K562 (cell line): ENCODE data around the gene RNF20.

Source experiments
- FIP1L1 ChIP-seq: fragments of 200-400 bp; formaldehyde crosslinking; IDR thresholded peaks from 2 replicates; pipeline ENCODE4 v1.6.1; 2018; ENCODE audit warnings: mild to moderate bottlenecking, low read depth, low read length; ENCODE audit not compliant: poor library complexity, severe bottlenecking
- FOXP1 ChIP-seq: sonication (generic); formaldehyde crosslinking; IDR thresholded peaks from 2 replicates; pipeline ENCODE4 v1.8.0; 2022; ENCODE audit warnings: mild to moderate bottlenecking, missing genetic modification reagents
- HCFC1 ChIP-seq: IDR thresholded peaks from 2 replicates; pipeline ENCODE4 v1.6.1; 2012; ENCODE audit warnings: low read depth, low read length, improper control_type of control experiment
- HDAC1 ChIP-seq, 2 experiments: fragments of 450-650 bp; IDR thresholded peaks; 2 replicates each; pipeline ENCODE4 v1.6.1; 2016 to 2017; ENCODE audit warnings: inconsistent platforms in 1 of 2, mild to moderate bottlenecking in 1 of 2, moderate library complexity in 1 of 2
- HMGXB4 ChIP-seq: sonication (generic); formaldehyde crosslinking; IDR thresholded peaks from 2 replicates; pipeline ENCODE4 v1.8.1; 2023; ENCODE audit warnings: mild to moderate bottlenecking, missing genetic modification reagents
- MAX ChIP-seq: sonication (generic); formaldehyde crosslinking; IDR thresholded peaks from 2 replicates; pipeline ENCODE4 v1.9.0; 2022; ENCODE audit warnings: mild to moderate bottlenecking, missing genetic modification reagents
- RAD21 ChIP-seq, 2 experiments: fragments of 250-450 bp in 1 of 2; fragments of 450-650 bp in 1 of 2; sonication (Bioruptor Pico) in 1 of 2; formaldehyde crosslinking in 1 of 2; IDR thresholded peaks in 1 of 2; conservative IDR thresholded peaks in 1 of 2; 2 replicates each; pipeline versions ENCODE4 v1.4.0 to v1.8.0; 2020 to 2022; ENCODE audit warnings: mild to moderate bottlenecking in 2 of 2, moderate library complexity in 1 of 2
- TCF15 ChIP-seq: fragments of 250-450 bp; sonication (Bioruptor Pico); IDR thresholded peaks from 2 replicates; pipeline ENCODE4 v1.8.0; 2022; ENCODE audit warnings: moderate library complexity, mild to moderate bottlenecking, inconsistent platforms
- TEAD4 ChIP-seq, 2 experiments: sonication (generic) in 1 of 2; formaldehyde crosslinking in 1 of 2; IDR thresholded peaks; 2 replicates each; pipeline versions ENCODE4 v1.6.1 to v1.8.0; 2012 to 2022; ENCODE audit warnings: borderline replicate concordance in 1 of 2, inconsistent platforms in 1 of 2, low read length in 1 of 2, mild to moderate bottlenecking in 1 of 2, missing genetic modification reagents in 1 of 2
- TF ChIP-seq, protein P1 (sequence below): sonication (generic); formaldehyde crosslinking; IDR thresholded peaks from 2 replicates; pipeline ENCODE4 v1.8.1; 2023; ENCODE audit warnings: mild to moderate bottlenecking, missing genetic modification reagents
- TF ChIP-seq, protein P2 (sequence below), 2 experiments: fragments of 450-650 bp; formaldehyde crosslinking in 1 of 2; IDR thresholded peaks; 2 replicates each; pipeline versions ENCODE4 v1.4.0 to v1.6.1; 2014 to 2020; ENCODE audit warnings: mild to moderate bottlenecking in 2 of 2, borderline replicate concordance in 1 of 2, low read depth in 1 of 2

GRCh38 chr9:101571114-101571513, 37.5 kb downstream of the RNF20 start:
- TF ChIP-seq MAX (no peak), RAD21 (CRISPR knock-in tag; conservative IDR thresholded peaks at IDR 0.05 in 1 of 2, IDR thresholded peaks at IDR 0.05 in 1 of 2) (no peak), TCF15 (CRISPR knock-in tag) (no peak), TEAD4 (IDR thresholded peaks at IDR 0.05; ENCODE audit: low read length) (0 out of 2 replicates have a peak, but pooled peaks have one; percentile 26), TEAD4 (CRISPR knock-in tag; IDR thresholded peaks at IDR 0.05; ENCODE audit: borderline replicate concordance) (no peak), FIP1L1 (no peak), HCFC1 (no peak), HDAC1 (IDR thresholded peaks at IDR 0.05) (no peak), HMGXB4 (CRISPR knock-in tag) (no peak), FOXP1 (CRISPR knock-in tag) (no peak)
- TF ChIP-seq, protein P1, sequence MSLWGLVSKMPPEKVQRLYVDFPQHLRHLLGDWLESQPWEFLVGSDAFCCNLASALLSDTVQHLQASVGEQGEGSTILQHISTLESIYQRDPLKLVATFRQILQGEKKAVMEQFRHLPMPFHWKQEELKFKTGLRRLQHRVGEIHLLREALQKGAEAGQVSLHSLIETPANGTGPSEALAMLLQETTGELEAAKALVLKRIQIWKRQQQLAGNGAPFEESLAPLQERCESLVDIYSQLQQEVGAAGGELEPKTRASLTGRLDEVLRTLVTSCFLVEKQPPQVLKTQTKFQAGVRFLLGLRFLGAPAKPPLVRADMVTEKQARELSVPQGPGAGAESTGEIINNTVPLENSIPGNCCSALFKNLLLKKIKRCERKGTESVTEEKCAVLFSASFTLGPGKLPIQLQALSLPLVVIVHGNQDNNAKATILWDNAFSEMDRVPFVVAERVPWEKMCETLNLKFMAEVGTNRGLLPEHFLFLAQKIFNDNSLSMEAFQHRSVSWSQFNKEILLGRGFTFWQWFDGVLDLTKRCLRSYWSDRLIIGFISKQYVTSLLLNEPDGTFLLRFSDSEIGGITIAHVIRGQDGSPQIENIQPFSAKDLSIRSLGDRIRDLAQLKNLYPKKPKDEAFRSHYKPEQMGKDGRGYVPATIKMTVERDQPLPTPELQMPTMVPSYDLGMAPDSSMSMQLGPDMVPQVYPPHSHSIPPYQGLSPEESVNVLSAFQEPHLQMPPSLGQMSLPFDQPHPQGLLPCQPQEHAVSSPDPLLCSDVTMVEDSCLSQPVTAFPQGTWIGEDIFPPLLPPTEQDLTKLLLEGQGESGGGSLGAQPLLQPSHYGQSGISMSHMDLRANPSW (CRISPR knock-in tag), result no peak
- TF ChIP-seq, protein P2, sequence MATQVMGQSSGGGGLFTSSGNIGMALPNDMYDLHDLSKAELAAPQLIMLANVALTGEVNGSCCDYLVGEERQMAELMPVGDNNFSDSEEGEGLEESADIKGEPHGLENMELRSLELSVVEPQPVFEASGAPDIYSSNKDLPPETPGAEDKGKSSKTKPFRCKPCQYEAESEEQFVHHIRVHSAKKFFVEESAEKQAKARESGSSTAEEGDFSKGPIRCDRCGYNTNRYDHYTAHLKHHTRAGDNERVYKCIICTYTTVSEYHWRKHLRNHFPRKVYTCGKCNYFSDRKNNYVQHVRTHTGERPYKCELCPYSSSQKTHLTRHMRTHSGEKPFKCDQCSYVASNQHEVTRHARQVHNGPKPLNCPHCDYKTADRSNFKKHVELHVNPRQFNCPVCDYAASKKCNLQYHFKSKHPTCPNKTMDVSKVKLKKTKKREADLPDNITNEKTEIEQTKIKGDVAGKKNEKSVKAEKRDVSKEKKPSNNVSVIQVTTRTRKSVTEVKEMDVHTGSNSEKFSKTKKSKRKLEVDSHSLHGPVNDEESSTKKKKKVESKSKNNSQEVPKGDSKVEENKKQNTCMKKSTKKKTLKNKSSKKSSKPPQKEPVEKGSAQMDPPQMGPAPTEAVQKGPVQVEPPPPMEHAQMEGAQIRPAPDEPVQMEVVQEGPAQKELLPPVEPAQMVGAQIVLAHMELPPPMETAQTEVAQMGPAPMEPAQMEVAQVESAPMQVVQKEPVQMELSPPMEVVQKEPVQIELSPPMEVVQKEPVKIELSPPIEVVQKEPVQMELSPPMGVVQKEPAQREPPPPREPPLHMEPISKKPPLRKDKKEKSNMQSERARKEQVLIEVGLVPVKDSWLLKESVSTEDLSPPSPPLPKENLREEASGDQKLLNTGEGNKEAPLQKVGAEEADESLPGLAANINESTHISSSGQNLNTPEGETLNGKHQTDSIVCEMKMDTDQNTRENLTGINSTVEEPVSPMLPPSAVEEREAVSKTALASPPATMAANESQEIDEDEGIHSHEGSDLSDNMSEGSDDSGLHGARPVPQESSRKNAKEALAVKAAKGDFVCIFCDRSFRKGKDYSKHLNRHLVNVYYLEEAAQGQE (IDR thresholded peaks at IDR 0.05; ENCODE audit: borderline replicate concordance), result no peak
- TF ChIP-seq, protein P2 (CRISPR knock-in tag; IDR thresholded peaks at IDR 0.05; ENCODE audit: low read depth), result no peak
